GM10266 (cell line): ENCODE data around the gene ZSCAN22.

Experiments used
- DNase-seq: peaks from one replicate; pipeline ENCODE4 v3.0.0; 2012; ENCODE audit errors: extremely low spot score
- CTCF ChIP-seq: IDR thresholded peaks from 2 replicates; pipeline ENCODE4 v1.5.1; 2012; ENCODE audit warnings: mild to moderate bottlenecking, low read depth; ENCODE audit not compliant: control insufficient read depth, insufficient read depth; ENCODE audit errors: missing control alignments

The ZSCAN22 gene

GRCh38 chr19:58351990-58352755 is 25.4 kb downstream of the ZSCAN22 start:
- TF ChIP-seq CTCF: no peak
- no peak for DNase-seq

- TF ChIP-seq CTCF: no peak
Observed at GRCh38 chr19:58352760-58353671, 26.2 kb downstream of the ZSCAN22 start, which contains the start of gene A1BG. A1BG (minus strand) TSS chr19:58353492; CDS start chr19:58353437, 55 bp downstream.

GRCh38 chr19:58353717-58354477 is 27.1 kb downstream of the ZSCAN22 start:
- no peak for DNase-seq
- TF ChIP-seq CTCF: no peak

More at GRCh38 chr19:58352760-58353671, 26.2 kb downstream of the ZSCAN22 start, which contains the start of gene A1BG:
- no peak for DNase-seq

- TF ChIP-seq CTCF: no peak
- no peak for DNase-seq
Observed at GRCh38 chr19:58354478-58355030, 27.8 kb downstream of the ZSCAN22 start.

GRCh38 chr19:58355215-58355796 is 28.5 kb downstream of the ZSCAN22 start:
- DNase-seq: no peak
- no peak for TF ChIP-seq CTCF

GRCh38 chr19:58355908-58356765 is 29.3 kb downstream of the ZSCAN22 start:
- peak; percentile 42 for DNase-seq
- no peak for TF ChIP-seq CTCF
